Cardiac fibroblast (primary cell): ENCODE data around the gene SCFD1.
"Not testable (repeated sequence)": the region's sequence is repeated elsewhere in the genome, so short reads cannot be mapped to it uniquely, and the experiment has no call there.

Source experiments
- DNase-seq, 2 donors: peaks; one replicate each; pipeline versions ENCODE4 v3.0.0 to v3.0.0-alpha.2; 2010; ENCODE audit warnings: low read depth in 2 of 2
- H3K4me3 ChIP-seq, 2 donors: replicated peaks in 1 of 2; 1 replicate in 1 of 2; 2 replicates in 1 of 2; pipeline ENCODE4 v1.5.1; 2011; ENCODE audit warnings: low read depth in 2 of 2, low read length in 2 of 2, mild to moderate bottlenecking in 2 of 2, moderate library complexity in 1 of 2
- TF ChIP-seq, protein P1 (sequence below): IDR thresholded peaks from one replicate; pipeline ENCODE4 v1.5.1; 2011; ENCODE audit warnings: low read depth, mild to moderate bottlenecking, low read length, inconsistent platforms

Gene SCFD1

DNA sequence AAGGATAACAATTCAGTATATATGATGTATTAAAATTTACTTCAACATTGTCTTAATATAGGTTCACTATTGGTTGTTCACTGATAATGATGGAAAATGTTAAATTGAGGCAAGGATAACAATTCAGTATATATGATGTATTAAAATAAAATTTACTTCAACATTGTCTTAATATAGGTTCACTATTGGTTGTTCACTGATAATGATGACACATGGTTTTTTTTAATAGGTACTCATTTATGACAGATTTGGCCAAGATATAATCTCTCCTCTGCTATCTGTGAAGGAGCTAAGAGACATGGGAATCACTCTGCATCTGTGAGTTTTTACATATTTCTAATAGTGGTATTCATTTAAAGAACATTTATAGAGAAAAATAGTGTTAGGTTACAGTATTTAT lies 8.1 kb downstream of the SCFD1 start:
- TF ChIP-seq, protein P1, sequence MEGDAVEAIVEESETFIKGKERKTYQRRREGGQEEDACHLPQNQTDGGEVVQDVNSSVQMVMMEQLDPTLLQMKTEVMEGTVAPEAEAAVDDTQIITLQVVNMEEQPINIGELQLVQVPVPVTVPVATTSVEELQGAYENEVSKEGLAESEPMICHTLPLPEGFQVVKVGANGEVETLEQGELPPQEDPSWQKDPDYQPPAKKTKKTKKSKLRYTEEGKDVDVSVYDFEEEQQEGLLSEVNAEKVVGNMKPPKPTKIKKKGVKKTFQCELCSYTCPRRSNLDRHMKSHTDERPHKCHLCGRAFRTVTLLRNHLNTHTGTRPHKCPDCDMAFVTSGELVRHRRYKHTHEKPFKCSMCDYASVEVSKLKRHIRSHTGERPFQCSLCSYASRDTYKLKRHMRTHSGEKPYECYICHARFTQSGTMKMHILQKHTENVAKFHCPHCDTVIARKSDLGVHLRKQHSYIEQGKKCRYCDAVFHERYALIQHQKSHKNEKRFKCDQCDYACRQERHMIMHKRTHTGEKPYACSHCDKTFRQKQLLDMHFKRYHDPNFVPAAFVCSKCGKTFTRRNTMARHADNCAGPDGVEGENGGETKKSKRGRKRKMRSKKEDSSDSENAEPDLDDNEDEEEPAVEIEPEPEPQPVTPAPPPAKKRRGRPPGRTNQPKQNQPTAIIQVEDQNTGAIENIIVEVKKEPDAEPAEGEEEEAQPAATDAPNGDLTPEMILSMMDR, result no peak

DNA sequence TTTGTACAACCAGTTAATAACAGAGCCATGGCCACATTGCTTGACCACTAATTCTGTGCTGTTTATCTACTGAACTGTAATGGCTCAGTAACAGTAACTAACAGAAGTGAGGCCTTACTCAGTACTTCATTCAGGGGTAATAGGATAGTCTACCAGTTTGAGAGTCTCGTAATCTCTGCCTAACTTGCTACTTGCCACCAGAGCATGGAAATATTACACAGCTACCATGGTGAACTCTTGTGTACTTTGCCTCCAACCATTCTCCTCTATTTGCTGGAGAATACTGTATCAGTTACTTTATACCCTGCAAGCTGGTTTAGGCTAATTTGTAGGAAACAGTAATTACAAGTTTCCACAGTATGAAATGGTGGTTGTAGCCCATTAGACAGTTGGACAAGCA lies 10.6 kb downstream of the SCFD1 start:
- H3K4me3 ChIP-seq, result no peak overlapping the region

More for the DNA sequence above, 8.1 kb downstream of the SCFD1 start:
- no peak for DNase-seq
- no peak overlapping the region for H3K4me3 ChIP-seq

GRCh38 chr14:30638926-30639325 lies 16.8 kb downstream of the SCFD1 start:
- no peak overlapping the region for H3K4me3 ChIP-seq
- TF ChIP-seq, protein P1, result no peak
- peak; percentile 20 to 51 for DNase-seq

More for the DNA sequence above, 10.6 kb downstream of the SCFD1 start:
- TF ChIP-seq, protein P1, result no peak
- DNase-seq, result no peak

DNA sequence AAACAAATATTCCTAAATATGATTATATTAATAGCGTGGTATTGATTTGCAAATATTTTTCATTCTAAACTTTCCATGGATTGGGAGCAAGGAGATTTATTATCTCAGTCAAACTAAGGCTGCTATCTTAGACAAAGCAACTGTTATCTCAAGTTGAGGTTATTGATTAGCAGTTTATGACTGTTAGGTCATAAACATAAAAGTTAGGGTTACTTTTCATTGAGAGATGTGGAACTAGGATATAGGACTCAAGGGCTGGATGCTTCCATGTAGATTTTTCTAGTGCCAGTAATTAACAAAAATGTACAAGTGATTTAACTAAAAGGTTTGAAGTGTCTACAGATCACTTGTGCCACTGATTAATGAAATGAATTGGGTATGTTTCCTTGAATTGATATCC lies 19.1 kb downstream of the SCFD1 start:
- no peak overlapping the region for H3K4me3 ChIP-seq
- TF ChIP-seq, protein P1, result no peak
- no peak for DNase-seq

GRCh38 chr14:30644462-30644861 lies 22.3 kb downstream of the SCFD1 start:
- H3K4me3 ChIP-seq, DNase-seq: not testable (repeated sequence)

GRCh38 chr14:30645600-30645999 lies 23.5 kb downstream of the SCFD1 start:
- DNase-seq, result no peak
- no peak overlapping the region for H3K4me3 ChIP-seq
- TF ChIP-seq, protein P1, result no peak

DNA sequence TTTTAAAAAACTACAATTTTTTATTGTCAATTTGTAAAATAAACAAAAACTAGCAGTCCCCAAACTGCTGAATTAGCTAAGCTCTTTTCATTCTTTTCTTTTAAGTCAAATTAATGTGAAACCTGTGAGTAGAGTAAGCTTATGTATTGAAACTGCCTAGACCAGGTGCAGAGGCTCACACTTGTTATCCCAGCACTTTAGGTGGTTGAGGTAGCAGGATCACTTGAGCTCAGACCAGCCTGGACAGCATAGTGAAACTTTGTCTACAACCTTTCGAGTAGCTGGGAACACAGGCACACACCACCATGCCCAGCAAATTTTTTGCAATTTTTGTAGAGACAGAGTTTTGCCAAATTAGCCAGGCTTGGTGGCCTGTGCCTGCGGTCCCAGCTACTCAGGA lies 26.4 kb downstream of the SCFD1 start:
- TF ChIP-seq, protein P1, result no peak
- no peak for DNase-seq
- no peak overlapping the region for H3K4me3 ChIP-seq

DNA sequence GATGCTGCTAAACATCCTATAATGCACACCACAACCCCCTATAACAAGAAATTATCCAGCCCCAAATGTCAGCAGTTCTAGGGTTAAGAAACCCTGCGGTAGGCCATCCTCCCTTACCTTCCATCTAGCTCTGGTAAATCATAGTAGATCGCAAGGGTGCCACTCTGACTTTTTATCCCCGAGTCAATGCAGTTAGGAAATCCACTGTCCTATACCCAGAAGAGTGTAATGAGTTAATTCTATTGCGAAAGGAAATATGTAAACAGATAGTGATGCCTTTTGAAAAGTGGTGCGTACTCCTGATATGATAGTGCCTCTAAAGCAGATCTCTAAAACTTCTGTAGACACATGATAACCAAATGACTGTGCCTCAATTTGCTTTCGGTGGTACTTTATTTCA lies 29.8 kb downstream of the SCFD1 start:
- TF ChIP-seq, protein P1, result no peak
- DNase-seq, result no peak
- H3K4me3 ChIP-seq, result no peak overlapping the region
